Activated CD4-positive, CD25-positive, alpha-beta regulatory T cell treated with anti-CD3 and anti-CD28 coated beads, Interleukin-2, amount 50 U/mL, for 72 hours (primary cell): ENCODE data around the gene TRAF3.

Experiments used
- DNase-seq: peaks from one replicate; pipeline ENCODE4 v3.0.0; 2021

The TRAF3 gene

GRCh38 chr14:102942069-102942468 lies 164.8 kb downstream of the TRAF3 start:
- DNase-seq: no peak

DNA sequence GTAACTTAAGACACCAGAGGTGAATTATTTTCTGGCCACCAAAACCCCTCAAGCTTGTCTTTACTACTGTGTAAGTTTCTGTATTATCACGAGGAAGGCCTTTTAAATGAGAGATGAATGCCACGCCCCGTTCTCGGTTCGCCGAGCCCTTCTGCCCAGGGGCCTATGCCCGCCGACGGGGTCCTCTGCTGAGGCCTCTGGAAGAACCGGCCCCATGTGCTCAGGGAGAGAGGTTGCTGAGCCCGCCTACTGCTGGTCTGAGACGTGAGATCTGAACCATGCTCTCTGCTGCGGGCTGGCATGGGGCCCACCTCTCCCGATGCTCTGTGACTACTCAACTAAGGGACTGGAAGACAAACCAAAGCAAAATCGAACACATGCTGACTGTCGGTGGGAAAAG lies 166.2 kb downstream of the TRAF3 start:
- DNase-seq: no peak

- DNase-seq: no peak
Measured at GRCh38 chr14:102943979-102944378, 166.7 kb downstream of the TRAF3 start.

DNA sequence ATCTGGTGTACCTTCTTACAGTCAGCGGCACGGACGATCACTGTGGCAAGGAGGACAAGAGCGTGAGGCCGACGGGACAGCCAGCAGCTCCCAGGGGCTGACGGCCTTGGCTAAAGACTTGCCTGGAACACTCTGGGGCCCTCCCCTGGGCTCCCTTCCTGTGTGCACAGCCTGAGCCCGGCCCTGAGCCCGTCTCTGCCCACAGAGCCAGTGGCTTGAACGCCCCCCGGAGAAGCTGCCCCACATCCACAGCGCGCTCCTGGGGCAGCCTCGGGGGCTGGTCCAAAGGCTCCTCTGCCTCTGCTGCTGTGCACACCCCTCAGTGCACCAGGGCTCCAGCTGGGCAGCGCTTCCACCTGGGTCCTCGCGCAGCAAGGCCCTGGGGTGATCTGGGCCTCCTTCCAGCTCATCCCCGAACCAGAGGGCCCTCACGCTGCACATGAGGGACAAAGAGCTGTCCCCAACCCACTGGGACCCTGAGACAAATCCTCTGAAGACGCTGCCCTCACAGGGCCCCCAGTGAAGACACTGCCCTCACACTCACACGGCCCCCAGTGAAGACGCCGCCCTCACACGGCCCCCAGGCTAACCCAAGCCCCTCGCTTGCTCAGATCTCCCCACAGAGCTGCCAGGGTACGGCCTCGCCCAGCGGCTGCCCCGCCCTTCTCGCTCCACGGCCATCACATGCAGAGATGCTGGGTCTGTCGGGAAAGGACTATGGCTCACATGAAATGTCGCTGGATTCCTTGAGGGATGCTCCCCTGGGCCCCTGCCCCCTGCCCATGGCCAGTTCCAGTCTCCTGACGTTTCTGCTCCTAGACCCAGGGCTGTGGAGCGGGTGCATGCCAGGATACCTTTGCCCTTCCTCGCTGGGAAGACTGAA lies 167.4 kb downstream of the TRAF3 start:
- DNase-seq: no peak

- no peak for DNase-seq
Measured at GRCh38 chr14:102945346-102946130, 168.3 kb downstream of the TRAF3 start.

DNA sequence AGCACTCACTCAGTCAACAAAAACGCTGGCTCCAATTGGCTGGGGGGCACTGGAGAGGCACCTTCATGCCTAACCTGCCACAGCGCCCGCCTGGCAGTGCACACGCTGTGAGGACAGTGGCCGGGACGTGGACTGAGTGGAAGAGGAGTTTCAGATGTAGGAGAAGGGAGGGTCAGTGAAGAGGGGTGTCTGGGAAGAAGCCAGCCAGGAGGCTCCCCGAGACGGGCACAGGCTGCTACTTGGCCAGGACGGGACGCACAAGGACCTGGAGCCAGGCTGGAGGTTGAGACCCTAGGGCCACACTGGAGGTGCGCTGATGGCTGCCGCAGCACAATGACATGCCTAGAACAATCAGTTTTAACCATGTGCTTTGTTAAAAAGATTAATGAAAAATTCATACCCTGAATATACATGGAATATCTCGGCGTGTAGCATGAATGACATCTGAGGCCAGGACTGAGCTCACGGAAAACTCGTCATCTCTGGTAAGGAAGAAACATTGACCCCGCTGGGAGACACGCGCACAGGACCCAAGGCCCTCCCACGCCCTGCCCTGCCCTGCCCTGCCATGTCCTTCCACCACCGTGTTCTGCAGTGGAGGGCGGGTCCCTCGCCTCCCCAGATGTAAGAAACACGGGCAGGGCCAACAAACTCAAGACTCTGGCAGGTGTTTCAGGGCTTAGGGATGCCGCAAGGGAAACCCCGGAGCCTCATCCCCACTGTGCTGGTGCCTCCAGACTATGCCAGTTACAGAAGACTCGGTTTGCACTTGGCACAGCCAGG lies 170.3 kb downstream of the TRAF3 start:
- no peak for DNase-seq

GRCh38 chr14:102948698-102949061 lies 171.4 kb downstream of the TRAF3 start:
- DNase-seq: no peak

DNA sequence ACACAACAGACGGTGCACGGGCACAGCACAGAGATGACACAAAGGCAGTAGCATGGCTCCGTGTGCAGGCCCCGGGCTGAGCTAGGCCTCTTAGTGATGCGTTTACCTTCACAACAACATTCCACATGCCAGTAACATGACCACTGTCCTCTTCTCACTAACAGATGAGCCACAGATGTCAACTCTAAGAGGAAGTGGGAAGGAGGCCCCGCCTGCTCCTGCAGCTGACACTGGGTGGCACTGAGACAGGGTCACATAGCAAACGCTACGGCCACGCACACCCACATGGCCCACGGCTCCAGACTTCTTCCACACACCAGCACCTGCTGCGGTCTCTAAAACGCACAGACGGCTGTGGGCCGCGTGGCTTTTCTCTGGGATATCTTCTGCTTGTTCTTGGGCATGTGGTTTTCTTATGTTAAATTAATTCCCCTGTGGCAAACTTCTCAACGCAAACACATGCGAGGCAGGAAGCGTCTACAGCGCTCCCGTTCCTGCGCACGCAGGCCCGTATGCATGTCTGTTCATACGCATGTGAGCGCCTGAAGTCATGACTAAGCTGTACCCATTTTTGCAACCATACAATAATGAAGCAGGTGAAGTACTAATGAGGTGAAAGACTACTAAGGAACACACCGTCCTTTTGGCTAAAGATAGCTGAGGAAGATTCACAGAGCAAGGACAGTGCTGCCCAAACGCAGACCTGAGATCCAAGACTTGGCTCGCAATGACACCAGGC lies 172.0 kb downstream of the TRAF3 start:
- no peak for DNase-seq

DNA sequence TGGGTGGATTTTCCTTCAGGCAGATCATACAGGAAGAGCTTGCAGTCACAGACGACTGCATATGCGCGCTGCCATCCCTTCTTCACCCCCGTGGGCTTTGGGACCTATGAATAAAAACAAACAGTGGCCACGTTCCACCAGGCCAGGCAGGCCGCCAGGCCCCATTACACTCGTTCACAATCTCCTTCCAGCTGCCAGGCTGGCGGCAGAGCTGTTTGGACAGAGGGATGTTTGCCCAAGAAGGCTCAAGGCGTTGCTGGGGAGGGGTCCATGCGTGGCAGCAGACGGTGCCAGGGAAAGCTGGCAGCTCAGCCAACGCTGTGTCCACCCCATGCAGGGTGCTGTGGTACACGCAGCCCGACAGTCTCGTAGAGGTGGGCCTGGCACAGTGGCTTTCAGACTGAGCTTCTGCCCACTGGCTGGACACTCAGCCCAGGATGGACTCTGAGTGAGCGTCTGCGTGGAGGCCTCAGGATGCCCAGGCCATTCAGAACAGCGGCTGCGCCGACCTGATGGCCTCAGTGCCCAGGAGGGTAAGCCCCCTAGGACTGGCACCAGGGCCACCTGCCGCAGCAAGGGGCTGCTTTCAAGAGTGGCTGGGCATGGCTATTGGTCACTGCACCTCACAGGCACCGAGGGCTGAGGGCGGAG lies 172.7 kb downstream of the TRAF3 start:
- DNase-seq: no peak

- no peak for DNase-seq
Measured at GRCh38 chr14:102951034-102951433, 173.8 kb downstream of the TRAF3 start.

GRCh38 chr14:102951799-102952198 lies 174.6 kb downstream of the TRAF3 start:
- DNase-seq: no peak

DNA sequence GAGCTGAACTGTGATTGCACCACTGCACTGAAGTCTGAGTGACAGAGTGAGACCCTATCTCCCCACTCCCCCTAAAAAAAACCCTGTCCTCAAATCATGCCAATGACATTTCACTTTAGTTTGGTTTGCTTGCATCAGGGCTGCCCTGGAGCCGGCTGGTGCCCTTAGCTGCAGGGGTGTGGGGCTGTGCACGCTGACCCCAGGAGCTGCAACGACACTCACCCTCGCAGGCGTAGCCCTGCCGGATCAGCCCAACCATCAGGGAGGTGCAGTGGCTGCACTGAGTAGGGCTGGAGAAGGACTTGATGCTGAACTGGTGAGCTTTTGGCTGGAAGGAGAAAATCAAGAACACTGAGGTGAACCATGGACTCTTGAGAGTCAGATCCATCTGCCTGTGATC lies 175.0 kb downstream of the TRAF3 start:
- DNase-seq: no peak

- no peak for DNase-seq
Measured at GRCh38 chr14:102953100-102953499, 175.9 kb downstream of the TRAF3 start.

DNA sequence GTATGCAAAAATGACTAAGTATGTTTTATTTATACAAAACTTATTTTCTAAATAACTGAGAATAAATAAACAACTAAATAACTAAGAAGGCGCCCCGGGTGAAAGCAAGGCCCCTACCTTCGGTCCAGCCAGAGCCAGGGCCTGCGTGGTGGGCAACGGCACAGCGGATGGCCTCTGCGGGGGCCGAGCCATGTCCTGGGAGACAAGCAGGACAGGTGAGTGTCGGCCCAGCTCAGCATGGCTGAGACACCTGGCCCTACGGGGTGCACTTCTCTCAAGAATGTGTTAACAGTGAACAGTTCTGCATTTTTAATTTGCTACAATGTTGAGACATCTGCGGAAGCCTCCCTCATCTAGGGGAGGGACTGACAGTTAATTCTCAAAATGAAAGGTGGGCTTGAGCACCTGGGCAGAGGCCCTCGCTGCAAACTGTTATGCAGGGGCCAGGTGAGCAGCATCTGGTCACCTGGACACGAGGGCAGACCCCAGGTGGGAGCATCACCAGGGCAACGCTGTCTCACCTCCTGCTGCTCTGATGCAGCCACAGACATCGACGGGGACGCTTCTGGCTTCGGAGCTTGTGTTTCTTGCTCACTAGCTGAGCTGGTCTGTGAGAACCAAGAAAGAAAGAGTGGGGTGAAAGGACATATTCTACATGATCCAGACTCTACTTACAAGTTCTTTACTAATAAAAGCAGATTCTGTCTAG lies 177.0 kb downstream of the TRAF3 start:
- DNase-seq: no peak

GRCh38 chr14:102955636-102956408 lies 178.6 kb downstream of the TRAF3 start:
- no peak for DNase-seq

GRCh38 chr14:102957222-102957621 lies 180.0 kb downstream of the TRAF3 start:
- no peak for DNase-seq

GRCh38 chr14:102958461-102958860 lies 181.2 kb downstream of the TRAF3 start:
- no peak for DNase-seq
